ENCODE measurements around the gene TIMM13.

DNA sequence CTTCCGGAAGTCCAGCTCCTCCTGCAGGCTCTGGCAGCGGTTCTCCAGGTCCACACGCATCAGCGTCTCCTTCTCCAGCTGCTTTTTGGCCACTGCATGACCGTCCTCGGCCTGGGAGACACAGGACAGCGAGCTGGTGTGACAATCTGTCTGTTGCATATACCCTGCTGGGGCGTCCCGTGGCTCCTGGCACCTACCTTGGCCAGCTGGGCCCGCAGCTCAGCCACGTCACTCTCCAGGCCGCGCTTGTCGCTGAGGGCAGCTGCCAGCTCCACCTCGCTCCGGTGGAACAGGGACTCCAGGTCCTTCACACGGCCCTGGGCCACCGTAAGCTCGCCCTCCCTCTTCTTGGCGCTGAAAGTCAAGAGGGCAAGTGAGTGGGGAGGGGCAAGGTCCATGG is 10.8 kb upstream of the TIMM13 start:
- TF ChIP-seq, protein P1, sequence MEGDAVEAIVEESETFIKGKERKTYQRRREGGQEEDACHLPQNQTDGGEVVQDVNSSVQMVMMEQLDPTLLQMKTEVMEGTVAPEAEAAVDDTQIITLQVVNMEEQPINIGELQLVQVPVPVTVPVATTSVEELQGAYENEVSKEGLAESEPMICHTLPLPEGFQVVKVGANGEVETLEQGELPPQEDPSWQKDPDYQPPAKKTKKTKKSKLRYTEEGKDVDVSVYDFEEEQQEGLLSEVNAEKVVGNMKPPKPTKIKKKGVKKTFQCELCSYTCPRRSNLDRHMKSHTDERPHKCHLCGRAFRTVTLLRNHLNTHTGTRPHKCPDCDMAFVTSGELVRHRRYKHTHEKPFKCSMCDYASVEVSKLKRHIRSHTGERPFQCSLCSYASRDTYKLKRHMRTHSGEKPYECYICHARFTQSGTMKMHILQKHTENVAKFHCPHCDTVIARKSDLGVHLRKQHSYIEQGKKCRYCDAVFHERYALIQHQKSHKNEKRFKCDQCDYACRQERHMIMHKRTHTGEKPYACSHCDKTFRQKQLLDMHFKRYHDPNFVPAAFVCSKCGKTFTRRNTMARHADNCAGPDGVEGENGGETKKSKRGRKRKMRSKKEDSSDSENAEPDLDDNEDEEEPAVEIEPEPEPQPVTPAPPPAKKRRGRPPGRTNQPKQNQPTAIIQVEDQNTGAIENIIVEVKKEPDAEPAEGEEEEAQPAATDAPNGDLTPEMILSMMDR (IDR thresholded peaks at IDR 0.05; ENCODE audit: insufficient read depth, low read length), result no peak
- no peak for TF ChIP-seq POLR2AphosphoS5 (IDR thresholded peaks at IDR 0.05; ENCODE audit: low read depth)
- TF ChIP-seq, protein P2, sequence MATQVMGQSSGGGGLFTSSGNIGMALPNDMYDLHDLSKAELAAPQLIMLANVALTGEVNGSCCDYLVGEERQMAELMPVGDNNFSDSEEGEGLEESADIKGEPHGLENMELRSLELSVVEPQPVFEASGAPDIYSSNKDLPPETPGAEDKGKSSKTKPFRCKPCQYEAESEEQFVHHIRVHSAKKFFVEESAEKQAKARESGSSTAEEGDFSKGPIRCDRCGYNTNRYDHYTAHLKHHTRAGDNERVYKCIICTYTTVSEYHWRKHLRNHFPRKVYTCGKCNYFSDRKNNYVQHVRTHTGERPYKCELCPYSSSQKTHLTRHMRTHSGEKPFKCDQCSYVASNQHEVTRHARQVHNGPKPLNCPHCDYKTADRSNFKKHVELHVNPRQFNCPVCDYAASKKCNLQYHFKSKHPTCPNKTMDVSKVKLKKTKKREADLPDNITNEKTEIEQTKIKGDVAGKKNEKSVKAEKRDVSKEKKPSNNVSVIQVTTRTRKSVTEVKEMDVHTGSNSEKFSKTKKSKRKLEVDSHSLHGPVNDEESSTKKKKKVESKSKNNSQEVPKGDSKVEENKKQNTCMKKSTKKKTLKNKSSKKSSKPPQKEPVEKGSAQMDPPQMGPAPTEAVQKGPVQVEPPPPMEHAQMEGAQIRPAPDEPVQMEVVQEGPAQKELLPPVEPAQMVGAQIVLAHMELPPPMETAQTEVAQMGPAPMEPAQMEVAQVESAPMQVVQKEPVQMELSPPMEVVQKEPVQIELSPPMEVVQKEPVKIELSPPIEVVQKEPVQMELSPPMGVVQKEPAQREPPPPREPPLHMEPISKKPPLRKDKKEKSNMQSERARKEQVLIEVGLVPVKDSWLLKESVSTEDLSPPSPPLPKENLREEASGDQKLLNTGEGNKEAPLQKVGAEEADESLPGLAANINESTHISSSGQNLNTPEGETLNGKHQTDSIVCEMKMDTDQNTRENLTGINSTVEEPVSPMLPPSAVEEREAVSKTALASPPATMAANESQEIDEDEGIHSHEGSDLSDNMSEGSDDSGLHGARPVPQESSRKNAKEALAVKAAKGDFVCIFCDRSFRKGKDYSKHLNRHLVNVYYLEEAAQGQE (IDR thresholded peaks at IDR 0.05; ENCODE audit: insufficient replicate concordance, low read depth), result no peak
